Activated T-cell treated with anti-CD3 and anti-CD28 coated beads, Interleukin-2, amount 50 U/mL, for 4 hours (primary cell): ENCODE measurements around the gene KLHL29. TPM values are rescaled to one million over a fixed set of nuclear protein-coding genes. Genes with fewer than 3 reads are reported as not detected.

Source experiments
- ATAC-seq, 2 donors: fragments of 200-7000 bp; cut with Tn5 transposase; one replicate each; pipeline ENCODE4 v1.10.0; 2021
- DNase-seq: peaks from one replicate; pipeline ENCODE4 v3.0.0-alpha.2; 2020
- H3K27me3 Mint-ChIP-seq: one replicate; pipeline ENCODE4 v1.8.0; 2021; ENCODE audit warnings: low read depth, mixed read lengths
- H3K36me3 Mint-ChIP-seq: one replicate; pipeline ENCODE4 v1.8.0; 2022; ENCODE audit warnings: mixed read lengths; ENCODE audit not compliant: insufficient read depth
- H3K4me1 Mint-ChIP-seq: one replicate; pipeline ENCODE4 v1.8.0; 2021; ENCODE audit warnings: low read depth, mixed read lengths
- H3K4me3 Mint-ChIP-seq: one replicate; pipeline ENCODE4 v1.8.0; 2021; ENCODE audit warnings: mild to moderate bottlenecking, moderate library complexity, mixed read lengths
- H3K9me3 Mint-ChIP-seq: one replicate; pipeline ENCODE4 v1.8.0; 2021; ENCODE audit warnings: mixed read lengths
- total RNA-seq, 3 donors: library from RNA; stranded (reverse); gene quantifications; one replicate each; pipeline ENCODE4 v1.2.1, GENCODE V29; 2021

KLHL29 gene
- total RNA-seq, 3 donors from 2014 or later, result 0.82 to 1.5 (median 1.1) TPM

- no peak for ATAC-seq
Measured at GRCh38 chr2:23359631-23360567, 25.1 kb upstream of the KLHL29 start.

GRCh38 chr2:23360571-23361125 is 24.3 kb upstream of the KLHL29 start:
- Mint-ChIP-seq H3K36me3 (no peaks in the 10 kb centered on the region), H3K4me1 (no peaks in the 10 kb centered on the region), H3K4me3 (no peak overlapping the region), H3K9me3 (no peaks in the 10 kb centered on the region), H3K27me3 (peaks cover 20% of the 10 kb centered on the region)
- ATAC-seq (no peak), DNase-seq (no peak)

More at GRCh38 chr2:23359631-23360567, 25.1 kb upstream of the KLHL29 start:
- H3K4me3 Mint-ChIP-seq, result no peak overlapping the region
- DNase-seq, result no peak
- no peaks in the 10 kb centered on the region for H3K4me1 Mint-ChIP-seq
- H3K36me3 Mint-ChIP-seq, result no peaks in the 10 kb centered on the region
- H3K9me3 Mint-ChIP-seq, result no peaks in the 10 kb centered on the region
- H3K27me3 Mint-ChIP-seq, result peaks cover 18% of the 10 kb centered on the region

DNA sequence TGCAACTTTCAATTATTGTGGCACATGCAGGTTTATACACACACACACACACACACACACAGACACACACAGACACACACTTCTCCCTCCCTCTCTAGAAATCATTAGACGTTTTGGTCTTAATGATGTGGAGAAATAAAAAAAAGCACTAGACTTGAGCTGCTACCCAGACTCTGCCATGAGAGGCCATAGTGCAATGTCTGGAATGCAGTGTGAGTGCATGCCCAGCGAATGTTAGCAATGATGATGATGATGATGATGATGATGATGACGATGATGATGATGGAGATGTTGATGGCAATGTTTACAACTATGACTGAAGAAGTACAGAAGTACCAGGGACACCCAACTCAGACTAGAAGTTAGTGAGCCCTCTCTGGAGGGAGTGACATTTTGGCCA is 23.8 kb upstream of the KLHL29 start:
- ATAC-seq (no peak), DNase-seq (no peak)
- Mint-ChIP-seq H3K4me1 (no peaks in the 10 kb centered on the region), H3K36me3 (no peaks in the 10 kb centered on the region), H3K27me3 (peaks cover 23% of the 10 kb centered on the region), H3K4me3 (no peak overlapping the region), H3K9me3 (no peaks in the 10 kb centered on the region)

DNA sequence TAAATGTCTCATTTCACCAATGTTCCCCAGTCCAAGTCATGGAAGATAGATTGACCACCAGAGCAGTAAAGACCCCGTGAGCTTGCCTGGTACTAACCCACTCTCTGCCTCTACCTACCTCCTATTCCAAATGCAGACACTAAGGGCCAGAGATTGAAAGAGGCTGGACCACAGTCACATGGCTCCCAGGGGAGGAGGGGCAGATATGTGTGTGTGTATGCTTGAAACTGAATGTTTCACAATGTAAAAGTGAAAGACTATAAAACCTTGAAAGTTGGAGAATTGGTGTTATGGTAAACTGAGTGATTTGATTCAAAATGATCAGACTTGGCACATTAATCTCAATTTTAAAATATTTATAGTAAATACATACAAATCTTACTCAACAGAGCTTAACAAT is 21.7 kb upstream of the KLHL29 start:
- no peak for DNase-seq
- H3K27me3 Mint-ChIP-seq, result peaks cover 27% of the 10 kb centered on the region
- no peak overlapping the region for H3K4me3 Mint-ChIP-seq
- no peaks in the 10 kb centered on the region for H3K4me1 Mint-ChIP-seq
- no peak for ATAC-seq
- H3K36me3 Mint-ChIP-seq, result no peaks in the 10 kb centered on the region
- H3K9me3 Mint-ChIP-seq, result no peaks in the 10 kb centered on the region

DNA sequence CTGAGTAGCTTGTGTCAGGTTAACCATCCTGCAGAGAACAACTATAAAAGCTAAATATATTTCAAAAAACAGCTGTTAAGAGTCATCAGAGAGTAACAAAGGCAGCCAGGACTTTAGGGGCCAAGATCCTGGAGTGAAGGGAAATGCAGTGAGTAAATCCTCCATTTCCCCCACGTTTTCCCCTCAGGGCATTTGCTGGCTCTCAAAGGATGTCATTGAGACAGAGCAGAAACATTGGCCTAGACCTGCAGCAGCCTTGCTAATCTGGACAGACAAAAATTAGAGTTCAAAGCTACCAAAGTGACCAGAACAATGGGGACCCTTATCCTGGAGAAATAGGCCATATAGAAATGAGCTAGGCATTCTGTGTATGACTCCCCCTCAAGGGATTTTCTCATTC is 21.1 kb upstream of the KLHL29 start:
- H3K36me3 Mint-ChIP-seq, result no peaks in the 10 kb centered on the region
- H3K9me3 Mint-ChIP-seq, result no peaks in the 10 kb centered on the region
- H3K27me3 Mint-ChIP-seq, result peaks cover 27% of the 10 kb centered on the region
- ATAC-seq, result no peak
- no peak overlapping the region for H3K4me3 Mint-ChIP-seq
- DNase-seq, result no peak
- no peaks in the 10 kb centered on the region for H3K4me1 Mint-ChIP-seq

- ATAC-seq, result no peak
- H3K4me3 Mint-ChIP-seq, result no peak overlapping the region
- no peaks in the 10 kb centered on the region for H3K36me3 Mint-ChIP-seq
- no peaks in the 10 kb centered on the region for H3K4me1 Mint-ChIP-seq
- no peaks in the 10 kb centered on the region for H3K9me3 Mint-ChIP-seq
- DNase-seq, result no peak
- peaks cover 21% of the 10 kb centered on the region for H3K27me3 Mint-ChIP-seq
Measured at GRCh38 chr2:23366720-23367119, 18.3 kb upstream of the KLHL29 start.

DNA sequence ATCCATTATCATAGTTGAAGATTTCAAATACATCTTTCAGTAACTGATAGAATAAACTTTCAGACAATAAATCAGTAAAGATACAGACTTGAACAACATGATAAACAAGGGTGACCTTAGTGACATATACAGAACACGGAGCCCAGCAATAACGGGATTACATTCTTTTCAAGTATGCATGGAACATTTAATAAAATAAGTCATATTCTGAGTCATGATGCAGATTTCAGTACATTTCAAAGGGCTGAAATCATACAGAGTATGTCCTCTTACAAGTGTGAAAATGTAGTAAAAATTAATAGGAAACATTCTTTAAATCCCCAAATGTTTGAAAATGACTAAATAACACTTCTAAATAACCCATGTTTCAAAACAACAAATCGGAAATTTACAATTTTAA is 17.2 kb upstream of the KLHL29 start:
- Mint-ChIP-seq H3K36me3 (no peaks in the 10 kb centered on the region), H3K4me1 (no peaks in the 10 kb centered on the region), H3K4me3 (no peak overlapping the region), H3K9me3 (no peaks in the 10 kb centered on the region), H3K27me3 (peaks cover 18% of the 10 kb centered on the region)
- ATAC-seq, result no peak
- DNase-seq, result no peak

DNA sequence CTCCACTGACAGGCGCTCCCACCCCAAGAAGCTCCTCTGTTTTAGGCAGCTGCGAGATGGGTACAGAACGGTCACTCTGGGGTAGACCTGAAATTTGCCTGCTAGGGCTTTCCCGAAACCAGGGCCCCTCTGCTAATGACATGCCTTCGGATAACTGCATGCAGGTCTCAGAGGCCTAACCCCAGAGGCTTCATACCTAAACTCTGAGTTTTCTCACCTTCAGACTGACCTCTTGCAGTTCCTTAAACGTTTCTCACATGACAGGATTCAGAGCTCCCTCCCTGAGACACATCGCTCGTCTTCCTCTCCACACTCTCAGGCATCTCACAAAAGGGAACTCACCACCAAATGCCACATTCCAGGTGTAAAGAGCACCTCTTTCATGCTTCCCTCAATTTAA is 11.3 kb upstream of the KLHL29 start:
- H3K4me1 Mint-ChIP-seq, result no peaks in the 10 kb centered on the region
- H3K27me3 Mint-ChIP-seq, result peaks cover 10% of the 10 kb centered on the region
- DNase-seq, result no peak
- no peaks in the 10 kb centered on the region for H3K9me3 Mint-ChIP-seq
- ATAC-seq, result no peak
- H3K4me3 Mint-ChIP-seq, result no peak overlapping the region
- no peaks in the 10 kb centered on the region for H3K36me3 Mint-ChIP-seq

DNA sequence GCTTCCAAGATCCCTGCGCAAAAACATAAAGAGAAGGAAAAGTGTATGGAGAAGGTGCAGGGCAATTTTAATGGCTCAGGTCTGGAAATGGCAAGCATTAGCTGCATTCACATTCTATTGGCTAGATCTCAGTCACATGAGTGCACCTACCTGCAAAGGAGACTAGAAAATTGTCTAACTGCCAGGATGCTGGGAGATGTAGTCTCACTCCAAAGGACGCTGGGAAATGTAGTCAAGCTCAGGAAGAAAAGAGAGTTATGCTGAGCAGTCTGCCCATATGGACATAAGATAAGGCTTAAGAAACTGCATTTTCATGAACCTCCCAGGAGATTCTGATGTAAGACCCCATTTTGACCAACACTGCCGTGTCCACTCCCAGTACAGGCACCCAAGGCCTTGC is 9.5 kb upstream of the KLHL29 start:
- H3K9me3 Mint-ChIP-seq, result no peaks in the 10 kb centered on the region

DNA sequence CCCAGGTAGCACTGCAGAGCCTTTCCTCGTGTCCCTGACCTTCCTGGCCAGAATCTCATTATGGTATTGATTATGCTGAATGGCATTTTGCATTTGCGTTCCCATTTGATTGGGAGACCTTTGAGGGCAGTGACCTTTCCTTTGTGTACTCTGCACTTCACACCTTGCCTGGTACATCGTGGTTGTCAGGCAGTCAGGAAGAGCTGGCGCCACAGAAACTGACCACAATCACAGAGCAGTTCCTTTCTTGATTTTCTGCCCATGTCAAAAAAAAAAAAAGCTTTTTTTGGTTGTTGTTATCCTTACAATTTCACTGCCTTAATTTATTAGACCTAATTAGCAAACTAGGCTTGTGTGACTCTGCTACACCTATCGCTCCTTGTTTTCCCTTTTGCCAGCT is 8.9 kb upstream of the KLHL29 start:
- Mint-ChIP-seq H3K27me3 (peaks cover 12% of the 10 kb centered on the region), H3K4me3 (no peak overlapping the region), H3K9me3 (no peaks in the 10 kb centered on the region), H3K4me1 (peaks cover 11% of the 10 kb centered on the region), H3K36me3 (no peaks in the 10 kb centered on the region)
- no peak for ATAC-seq
- no peak for DNase-seq

More for the DNA sequence above, 9.5 kb upstream of the KLHL29 start:
- DNase-seq (no peak), ATAC-seq (peak in 1 of 2 donors; percentile 56)
- peaks cover 4% of the 10 kb centered on the region for H3K4me1 Mint-ChIP-seq
- no peak overlapping the region for H3K4me3 Mint-ChIP-seq
- no peaks in the 10 kb centered on the region for H3K36me3 Mint-ChIP-seq
- peaks cover 12% of the 10 kb centered on the region for H3K27me3 Mint-ChIP-seq

- Mint-ChIP-seq H3K9me3 (no peaks in the 10 kb centered on the region), H3K4me1 (peaks cover 15% of the 10 kb centered on the region), H3K36me3 (no peaks in the 10 kb centered on the region), H3K27me3 (peaks cover 12% of the 10 kb centered on the region), H3K4me3 (no peak overlapping the region)
- no peak for ATAC-seq
- no peak for DNase-seq
Measured at GRCh38 chr2:23376972-23377371, 8.0 kb upstream of the KLHL29 start.

DNA sequence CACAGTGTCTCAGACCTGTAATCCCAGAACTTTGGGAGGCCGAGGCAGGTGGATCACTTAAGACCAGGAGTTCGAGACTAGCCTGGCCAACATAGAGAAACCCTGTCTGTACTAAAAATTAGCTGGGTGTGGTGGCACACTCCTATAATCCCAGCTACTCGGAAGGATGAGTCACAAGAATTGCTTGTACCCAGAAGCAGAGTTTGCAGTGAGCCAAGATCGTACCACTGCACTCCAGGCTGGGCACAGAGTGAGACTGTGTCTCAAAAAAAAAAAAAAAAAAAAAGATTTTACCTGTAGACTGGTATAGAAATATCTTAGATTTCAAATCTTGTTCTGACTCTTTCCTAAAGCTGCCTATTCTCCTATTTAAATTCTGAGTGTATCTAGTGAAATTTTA is 7.2 kb upstream of the KLHL29 start:
- Mint-ChIP-seq H3K4me3 (no peak overlapping the region), H3K36me3 (no peaks in the 10 kb centered on the region), H3K27me3 (peaks cover 18% of the 10 kb centered on the region), H3K4me1 (peaks cover 15% of the 10 kb centered on the region), H3K9me3 (no peaks in the 10 kb centered on the region)
- DNase-seq (no peak), ATAC-seq (no peak)

DNA sequence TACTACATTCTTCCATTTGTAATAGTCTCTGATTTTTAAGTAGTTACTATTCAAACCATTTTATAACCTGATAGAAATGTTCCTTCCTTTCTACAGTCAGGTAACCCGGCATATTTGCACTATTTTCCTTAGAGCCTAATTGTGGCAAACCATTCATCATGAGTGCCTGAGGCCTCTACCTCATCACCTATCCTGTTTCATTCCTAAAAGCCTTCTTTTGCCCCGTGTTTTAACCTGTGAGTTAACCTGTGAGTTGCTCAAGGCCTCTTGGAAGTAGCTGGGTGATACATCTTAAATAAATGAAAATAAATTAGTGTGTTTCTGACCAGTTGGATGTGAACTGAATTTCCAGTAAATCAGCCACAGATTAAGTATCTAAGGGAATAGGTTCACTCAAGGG is 6.5 kb upstream of the KLHL29 start:
- no peaks in the 10 kb centered on the region for H3K9me3 Mint-ChIP-seq
- H3K4me1 Mint-ChIP-seq, result peaks cover 15% of the 10 kb centered on the region
- no peak overlapping the region for H3K4me3 Mint-ChIP-seq
- no peak for ATAC-seq
- H3K36me3 Mint-ChIP-seq, result no peaks in the 10 kb centered on the region
- H3K27me3 Mint-ChIP-seq, result peaks cover 25% of the 10 kb centered on the region
- DNase-seq, result no peak

GRCh38 chr2:23379220-23379695 is 5.7 kb upstream of the KLHL29 start:
- no peak for ATAC-seq
- no peak for DNase-seq
- no peaks in the 10 kb centered on the region for H3K9me3 Mint-ChIP-seq
- H3K4me1 Mint-ChIP-seq, result peaks cover 16% of the 10 kb centered on the region
- no peaks in the 10 kb centered on the region for H3K36me3 Mint-ChIP-seq
- H3K27me3 Mint-ChIP-seq, result peaks cover 26% of the 10 kb centered on the region
- no peak overlapping the region for H3K4me3 Mint-ChIP-seq

DNA sequence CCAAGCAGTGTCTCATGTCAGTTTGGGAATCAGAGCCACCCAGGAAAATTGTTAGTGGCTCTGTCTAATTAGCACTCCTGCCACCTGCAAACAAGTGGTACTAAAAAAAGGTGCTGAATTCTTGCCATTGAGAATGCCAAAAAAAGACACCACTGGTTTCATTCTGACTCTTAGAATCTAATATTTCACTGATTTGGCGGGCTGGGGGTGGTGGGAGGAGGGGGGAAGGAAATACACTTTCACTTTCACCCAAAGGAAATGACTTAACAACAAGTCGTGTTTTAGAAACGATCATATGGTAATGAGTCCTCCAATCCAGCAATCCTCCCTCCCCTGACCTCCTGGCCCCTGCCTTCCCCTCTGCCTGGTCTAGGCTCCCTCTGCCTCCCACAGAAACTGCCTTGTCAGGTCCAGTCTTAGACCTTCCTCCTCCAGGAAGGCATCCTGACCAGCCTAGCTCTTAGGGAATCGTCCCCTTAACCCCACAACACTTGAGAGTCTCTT is 4.4 kb upstream of the KLHL29 start:
- Mint-ChIP-seq H3K27me3 (peaks cover 30% of the 10 kb centered on the region), H3K9me3 (no peaks in the 10 kb centered on the region), H3K4me3 (peak overlapping the region; percentile 57), H3K36me3 (no peaks in the 10 kb centered on the region), H3K4me1 (peaks cover 20% of the 10 kb centered on the region)
- ATAC-seq, result peak; percentile 25 to 44
- DNase-seq, result peak; percentile 21
